Measurements from ENCODE around the gene DMAC2L. TPM values are rescaled to one million over a fixed set of nuclear protein-coding genes. Genes with fewer than 3 reads are reported as not detected.

Gene DMAC2L
- total RNA-seq, 4 donors from 2014 or later = 7.7 to 23.9 (median 15.7) TPM

GRCh38 chr14:50344116-50344775, 32.1 kb downstream of the DMAC2L start:
- no peak overlapping the region for H3K27ac ChIP-seq
- peaks cover 0 to 19% (median 0%) of the 10 kb centered on the region in 4 donors for H3K4me1 ChIP-seq

DNA sequence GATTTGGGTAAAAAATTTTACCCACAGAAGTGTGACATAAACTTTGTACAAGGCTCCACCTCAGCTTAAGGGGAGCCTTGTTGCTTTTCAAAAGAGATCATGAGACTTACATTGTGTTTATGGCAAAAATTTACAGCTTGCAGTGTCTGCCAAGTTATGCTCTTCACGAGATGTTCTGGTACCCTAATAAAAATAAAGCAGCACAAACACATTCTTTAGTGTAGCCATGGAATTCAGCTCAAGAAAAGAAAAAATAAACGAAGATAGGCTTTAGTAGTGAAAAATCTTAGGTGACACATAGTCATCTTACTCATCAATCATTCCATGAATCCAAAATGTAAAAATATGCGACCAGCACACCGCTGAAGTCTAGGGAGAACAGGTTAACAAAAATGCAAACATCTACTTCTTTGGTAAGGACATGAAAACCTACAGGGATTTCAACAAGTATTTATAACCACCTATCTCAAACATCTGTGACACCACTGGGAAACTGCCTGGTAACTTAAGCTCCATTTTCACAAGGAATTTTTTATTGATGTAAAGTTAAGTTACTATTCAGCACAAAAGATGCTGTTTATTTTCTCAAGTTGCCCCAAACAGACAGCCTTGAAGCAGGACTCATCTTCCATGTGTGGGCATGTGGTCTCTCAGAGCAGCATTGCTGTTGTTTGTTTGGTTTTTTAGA, 32.9 kb downstream of the DMAC2L start:
- no peaks in the 10 kb centered on the region for H3K9me3 ChIP-seq
- H3K27me3 ChIP-seq = no peaks in the 10 kb centered on the region
- DNase-seq = no peak
- no peak overlapping the region for H3K27ac ChIP-seq
- H3K4me3 ChIP-seq = no peak overlapping the region
- H3K36me3 ChIP-seq = no peaks in the 10 kb centered on the region
- peaks cover 0 to 19% (median 0%) of the 10 kb centered on the region in 4 donors for H3K4me1 ChIP-seq
- TF ChIP-seq CTCF (IDR thresholded peaks at IDR 0.05) = no peak
- no peak for TF ChIP-seq POLR2A (IDR thresholded peaks at IDR 0.05)

More at GRCh38 chr14:50344116-50344775, 32.1 kb downstream of the DMAC2L start:
- no peaks in the 10 kb centered on the region for H3K27me3 ChIP-seq
- H3K9me3 ChIP-seq = no peaks in the 10 kb centered on the region
- no peak for TF ChIP-seq CTCF (IDR thresholded peaks at IDR 0.05)
- TF ChIP-seq POLR2A (IDR thresholded peaks at IDR 0.05) = no peak
- DNase-seq = no peak
- H3K36me3 ChIP-seq = no peaks in the 10 kb centered on the region
- no peak overlapping the region for H3K4me3 ChIP-seq

DNA sequence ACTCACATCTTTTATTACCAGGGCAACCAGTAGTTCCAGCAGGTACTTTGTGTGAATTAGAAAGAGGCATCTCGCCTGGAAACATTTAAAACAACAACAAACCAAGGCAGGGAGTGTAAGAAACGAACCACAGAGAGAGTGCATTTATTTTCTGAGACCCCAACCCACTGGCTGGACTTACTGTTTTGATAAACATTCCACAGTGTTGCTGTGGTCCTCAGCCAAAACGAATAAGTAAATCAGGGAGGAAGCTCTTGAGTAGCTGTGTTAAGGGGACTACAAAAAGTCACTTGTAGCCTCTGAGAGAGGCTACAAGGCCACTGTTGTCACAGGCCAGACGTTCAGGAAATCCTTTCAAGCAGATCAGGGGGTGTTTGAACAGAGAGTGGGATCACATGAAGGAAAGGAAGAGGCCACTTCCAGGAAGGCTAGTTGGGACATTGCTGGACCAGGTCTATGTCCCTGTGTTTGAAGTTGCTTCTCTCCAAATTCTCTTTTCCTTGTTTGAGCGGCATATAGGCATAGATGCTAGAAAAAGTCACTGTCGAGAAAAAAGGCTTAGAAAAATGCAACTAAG, 33.8 kb downstream of the DMAC2L start:
- DNase-seq = no peak
- H3K4me1 ChIP-seq = peaks cover 0 to 19% (median 0%) of the 10 kb centered on the region in 4 donors
- no peaks in the 10 kb centered on the region for H3K36me3 ChIP-seq
- H3K27ac ChIP-seq = no peak overlapping the region
- TF ChIP-seq CTCF (IDR thresholded peaks at IDR 0.05) = no peak
- TF ChIP-seq POLR2A (IDR thresholded peaks at IDR 0.05) = no peak
- no peaks in the 10 kb centered on the region for H3K9me3 ChIP-seq
- no peak overlapping the region for H3K4me3 ChIP-seq
- H3K27me3 ChIP-seq = no peaks in the 10 kb centered on the region

GRCh38 chr14:50347521-50347920, 35.4 kb downstream of the DMAC2L start:
- no peaks in the 10 kb centered on the region for H3K9me3 ChIP-seq
- no peak overlapping the region for H3K4me3 ChIP-seq
- TF ChIP-seq CTCF (IDR thresholded peaks at IDR 0.05) = no peak
- no peak for TF ChIP-seq POLR2A (IDR thresholded peaks at IDR 0.05)
- H3K27ac ChIP-seq = no peak overlapping the region
- no peak for DNase-seq
- no peaks in the 10 kb centered on the region for H3K36me3 ChIP-seq
- peaks cover 0 to 17% (median 0%) of the 10 kb centered on the region in 4 donors for H3K4me1 ChIP-seq
- no peaks in the 10 kb centered on the region for H3K27me3 ChIP-seq

- no peak for TF ChIP-seq POLR2A (IDR thresholded peaks at IDR 0.05)
- no peak for TF ChIP-seq CTCF (IDR thresholded peaks at IDR 0.05)
- Histone ChIP-seq H3K9me3 (no peaks in the 10 kb centered on the region), H3K36me3 (no peaks in the 10 kb centered on the region), H3K27me3 (no peaks in the 10 kb centered on the region), H3K27ac (no peak overlapping the region), H3K4me1 (peaks cover 0 to 8% (median 0%) of the 10 kb centered on the region in 4 donors), H3K4me3 (no peak overlapping the region)
- no peak for DNase-seq
Observed at GRCh38 chr14:50348933-50349332, 36.8 kb downstream of the DMAC2L start.

Measured in Peyer's patch (tissue), 4 donors.